GM12891 (cell line): ENCODE results near the gene SCFD2.

ENCODE experiments used
- POLR2A ChIP-seq: IDR thresholded peaks from 2 replicates; pipeline ENCODE4 v1.6.1; 2011; ENCODE audit warnings: low read depth, low read length, control low read depth
- POLR2AphosphoS5 ChIP-seq: IDR thresholded peaks from 2 replicates; pipeline ENCODE4 v1.6.1; 2011; ENCODE audit warnings: low read depth, low read length, control low read depth
- TAF1 ChIP-seq: IDR thresholded peaks from 2 replicates; pipeline ENCODE4 v1.6.1; 2011; ENCODE audit warnings: low read depth, low read length, control low read depth

DNA sequence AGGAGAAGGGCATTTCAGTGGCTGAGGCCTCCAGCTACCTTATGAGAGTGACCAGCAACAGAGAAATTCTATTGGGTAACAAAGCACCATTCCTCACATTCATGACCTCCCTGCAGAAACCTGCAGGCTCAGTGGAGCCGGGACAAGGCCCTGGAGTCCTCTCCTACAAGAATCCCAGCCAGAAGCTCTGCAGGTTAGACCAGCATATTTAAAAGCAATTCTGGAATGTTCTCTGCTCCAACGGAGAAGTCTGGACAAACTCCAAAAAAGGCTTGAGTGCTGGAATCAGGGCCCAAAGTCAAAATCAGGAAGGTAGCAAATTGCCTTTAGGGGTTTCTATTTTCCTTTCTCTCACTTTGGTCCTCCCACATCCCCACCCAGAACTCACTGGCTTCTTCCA is 202.9 kb downstream of the SCFD2 start:
- TF ChIP-seq POLR2AphosphoS5, result no peak
- TF ChIP-seq POLR2A, result no peak
- TF ChIP-seq TAF1, result no peak
